HG03571 (cell line): Measurements from ENCODE around the gene KCNK3.

ENCODE experiments used
- ATAC-seq: cut with Tn5 transposase; IDR thresholded peaks from one replicate; pipeline ENCODE4 v1.9.1; 2021; ENCODE audit not compliant: unreplicated experiment

The KCNK3 gene

GRCh38 chr2:26687801-26688200 lies 4.7 kb upstream of the KCNK3 start:
- ATAC-seq, result no peak

DNA sequence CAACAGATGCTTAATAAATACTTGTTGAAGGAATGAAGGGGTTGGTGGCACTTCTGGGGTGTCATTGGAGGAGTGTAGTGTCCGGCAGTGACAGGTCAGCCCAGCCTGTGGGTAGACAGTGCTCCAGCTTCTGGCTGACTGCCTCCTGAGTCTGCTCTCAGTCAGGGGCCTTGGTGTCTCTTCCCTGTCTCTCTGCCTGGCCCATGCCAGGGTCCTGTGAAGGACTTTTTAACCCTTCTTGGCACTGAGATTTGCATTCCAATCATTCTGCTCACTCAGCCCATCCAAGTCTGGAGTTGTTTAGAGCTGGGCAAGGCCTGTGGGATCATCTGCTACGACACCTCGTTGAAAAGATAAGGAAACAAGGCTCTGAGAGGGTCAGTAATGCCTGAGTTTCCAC lies 1.4 kb upstream of the KCNK3 start:
- ATAC-seq, result no peak

DNA sequence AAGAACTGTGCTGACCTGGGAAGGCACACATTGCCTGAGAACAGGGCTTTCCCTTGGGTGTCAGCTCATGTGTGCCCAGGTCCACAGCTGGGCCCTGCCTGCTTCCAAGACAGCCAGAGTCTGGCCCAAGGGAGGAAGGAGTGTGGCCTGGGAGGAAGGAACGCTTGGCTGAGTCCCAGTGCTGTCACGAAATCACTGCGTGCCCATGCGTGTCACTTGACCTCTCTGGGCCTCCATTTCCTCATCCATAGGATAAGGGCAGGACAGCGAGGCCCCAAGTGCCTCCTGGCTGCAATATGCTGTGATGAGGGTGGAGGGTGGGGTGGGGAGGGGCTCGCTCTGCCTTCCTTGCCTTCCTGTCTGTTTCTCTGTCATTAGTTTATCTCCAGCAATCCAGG lies 642 bp upstream of the KCNK3 start:
- ATAC-seq, result no peak

- ATAC-seq, result no peak
Observed at GRCh38 chr2:26692897-26693849, 651 bp downstream of the KCNK3 start.

DNA sequence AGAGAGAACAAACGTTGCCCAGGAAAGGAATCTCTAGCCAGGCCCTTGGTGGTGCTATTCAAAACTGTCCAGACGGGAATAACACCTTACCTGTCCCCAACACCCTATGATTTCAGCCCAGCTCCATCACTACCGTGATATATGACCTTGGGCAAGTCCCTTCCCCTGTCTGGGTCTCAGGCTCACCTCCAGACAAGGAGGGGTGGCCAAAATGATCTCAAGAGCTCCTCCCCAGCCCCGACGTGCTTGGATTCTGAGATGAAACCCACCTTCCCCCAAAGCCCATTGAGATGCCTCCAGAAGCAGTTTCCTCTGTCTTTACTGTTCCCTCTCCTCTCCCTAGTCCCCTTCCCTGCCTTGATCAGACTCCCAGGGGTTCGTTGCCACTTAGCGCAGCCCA lies 1.5 kb downstream of the KCNK3 start:
- ATAC-seq, result no peak

- ATAC-seq, result no peak
Observed at GRCh38 chr2:26696351-26696816, 3.9 kb downstream of the KCNK3 start.

- ATAC-seq, result no peak
Observed at GRCh38 chr2:26697425-26697824, 4.9 kb downstream of the KCNK3 start.

GRCh38 chr2:26699295-26699694 lies 6.8 kb downstream of the KCNK3 start:
- no peak for ATAC-seq

GRCh38 chr2:26700078-26700477 lies 7.6 kb downstream of the KCNK3 start:
- ATAC-seq, result no peak

DNA sequence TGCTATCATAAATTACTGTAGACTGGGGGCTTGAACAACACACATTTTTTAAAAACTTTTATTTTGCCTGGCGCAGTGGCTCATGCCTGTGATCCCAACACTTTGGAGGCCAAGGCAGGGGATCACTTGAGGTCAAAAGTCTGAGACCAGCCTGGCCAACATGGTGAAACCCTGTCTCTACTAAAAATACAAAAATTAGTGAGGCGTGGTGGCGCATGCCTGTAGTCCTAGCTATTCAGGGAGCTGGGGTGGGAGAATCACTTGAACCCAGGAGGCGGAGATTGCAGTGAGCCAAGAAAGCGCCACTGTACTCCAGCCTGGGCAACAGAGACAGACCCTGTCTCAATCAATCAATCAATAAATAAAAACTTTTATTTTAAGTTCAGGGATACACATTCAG lies 9.1 kb downstream of the KCNK3 start:
- no peak for ATAC-seq

GRCh38 chr2:26702025-26702424 lies 9.5 kb downstream of the KCNK3 start:
- no peak for ATAC-seq

DNA sequence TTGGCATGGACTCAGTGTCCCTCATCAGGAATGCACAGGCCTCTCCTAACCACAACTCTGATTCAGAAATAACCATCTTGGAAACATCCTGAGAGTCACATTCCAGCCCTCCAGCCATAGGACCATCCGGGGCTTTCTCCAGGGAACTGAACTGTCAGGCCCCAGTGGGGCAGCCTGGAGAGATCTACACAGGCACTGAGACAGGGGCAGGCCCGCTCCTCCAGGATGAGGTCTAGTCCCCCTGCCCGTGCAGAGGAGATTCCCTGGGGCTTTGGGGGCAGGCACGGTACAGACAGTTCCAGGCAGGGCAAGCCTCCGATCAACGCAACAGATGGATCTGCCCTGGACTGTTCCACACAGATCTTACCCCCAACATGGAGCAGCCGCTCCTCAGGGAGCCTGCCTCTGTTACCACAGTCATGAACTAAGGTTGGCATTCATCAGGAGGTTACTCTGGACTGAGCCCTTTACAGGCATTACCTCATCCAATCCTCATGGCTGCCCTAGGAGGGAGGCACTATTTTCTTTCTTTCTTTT lies 12.0 kb downstream of the KCNK3 start:
- no peak for ATAC-seq

DNA sequence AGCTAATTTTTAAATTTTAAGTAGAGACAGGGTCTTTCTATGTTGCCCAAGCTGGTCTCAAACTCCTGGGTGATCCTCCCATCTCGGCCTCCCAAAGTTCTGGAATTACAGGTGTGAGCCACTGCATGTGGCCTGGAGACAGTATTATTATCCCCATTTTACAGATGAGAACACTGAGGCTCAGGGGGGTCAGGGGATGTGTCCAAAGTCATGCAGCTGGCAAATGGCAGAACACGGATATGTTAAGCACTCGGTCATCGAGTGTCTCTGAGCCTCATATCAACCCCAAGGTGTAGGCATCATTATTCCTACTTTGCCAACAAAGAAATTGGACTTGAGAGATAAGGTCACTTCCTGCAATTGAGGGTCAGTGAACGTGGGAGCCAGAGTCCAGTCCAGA lies 12.6 kb downstream of the KCNK3 start:
- no peak for ATAC-seq

DNA sequence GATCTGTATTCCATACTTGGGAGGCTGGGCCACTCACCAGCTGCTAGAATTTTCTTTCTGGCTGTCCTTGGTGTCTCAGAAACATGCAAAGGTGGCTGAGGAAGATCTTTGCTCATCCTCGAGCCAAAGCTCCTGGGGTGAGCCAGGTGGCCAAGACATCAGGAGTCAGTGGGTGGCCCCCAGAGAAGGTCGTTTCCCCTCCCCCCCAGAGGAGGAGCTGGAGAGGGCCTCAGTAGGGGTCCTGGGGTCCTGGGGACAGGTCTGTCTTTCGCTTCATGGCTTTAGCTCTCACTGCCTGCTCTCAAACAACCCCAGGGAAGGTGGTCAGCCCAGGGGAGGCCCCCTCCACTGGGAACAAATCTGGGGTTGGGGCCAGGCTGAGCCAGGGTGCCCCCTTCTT lies 13.6 kb downstream of the KCNK3 start:
- no peak for ATAC-seq

GRCh38 chr2:26706616-26707473 lies 14.3 kb downstream of the KCNK3 start:
- ATAC-seq, result no peak

DNA sequence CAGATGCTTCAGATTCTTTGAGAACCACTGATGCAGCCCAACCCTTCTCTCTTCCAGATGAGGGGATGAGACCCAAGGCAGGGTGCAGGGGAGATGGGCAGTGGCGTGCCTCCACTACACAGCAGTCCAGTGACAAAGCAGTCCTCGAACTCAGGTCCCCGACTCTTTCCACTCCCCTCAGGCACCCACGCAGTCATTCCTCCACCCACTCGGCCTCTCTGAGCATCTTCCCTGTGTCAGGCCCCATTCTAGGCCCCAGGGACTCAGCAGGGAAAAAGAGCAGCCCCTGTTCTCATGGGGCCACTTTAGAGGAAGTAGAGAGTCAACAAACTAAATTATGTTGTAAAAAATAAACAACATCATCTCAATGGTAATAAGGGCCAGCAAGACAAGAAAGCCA lies 15.2 kb downstream of the KCNK3 start:
- no peak for ATAC-seq

GRCh38 chr2:26708457-26708856 lies 15.9 kb downstream of the KCNK3 start:
- ATAC-seq, result no peak

GRCh38 chr2:26709323-26710110 lies 17.0 kb downstream of the KCNK3 start:
- no peak for ATAC-seq

DNA sequence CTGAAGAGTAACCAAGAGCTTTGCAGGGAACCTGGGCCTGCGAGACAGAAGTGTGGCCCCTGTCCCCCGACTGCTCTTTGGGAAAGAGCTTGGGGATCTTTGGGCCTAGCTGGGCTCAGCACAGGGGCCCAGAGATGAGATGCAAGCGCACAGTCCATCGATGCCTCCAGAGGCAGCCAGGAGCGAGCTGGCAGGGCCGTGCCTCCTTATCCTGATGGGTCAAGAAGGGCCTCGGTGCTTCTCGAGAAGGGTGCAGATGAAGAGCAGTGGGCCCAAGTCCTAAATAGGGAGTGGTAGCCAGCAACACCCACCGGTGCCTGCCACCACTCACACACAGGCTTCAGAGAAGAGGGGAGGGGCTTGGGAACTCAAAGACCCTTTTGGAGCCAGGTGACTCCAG lies 17.6 kb downstream of the KCNK3 start:
- ATAC-seq, result no peak

- ATAC-seq, result no peak
Observed at GRCh38 chr2:26710743-26711456, 18.4 kb downstream of the KCNK3 start.
